ENCODE measurements around the gene ADCY1.
"Not testable (repeated sequence)": the region's sequence is repeated elsewhere in the genome, so short reads cannot be mapped to it uniquely, and the experiment has no call there.

The ADCY1 gene

GRCh38 chr7:45715471-45716352, 141.5 kb downstream of the ADCY1 start:
- DNase-seq: no peak

DNA sequence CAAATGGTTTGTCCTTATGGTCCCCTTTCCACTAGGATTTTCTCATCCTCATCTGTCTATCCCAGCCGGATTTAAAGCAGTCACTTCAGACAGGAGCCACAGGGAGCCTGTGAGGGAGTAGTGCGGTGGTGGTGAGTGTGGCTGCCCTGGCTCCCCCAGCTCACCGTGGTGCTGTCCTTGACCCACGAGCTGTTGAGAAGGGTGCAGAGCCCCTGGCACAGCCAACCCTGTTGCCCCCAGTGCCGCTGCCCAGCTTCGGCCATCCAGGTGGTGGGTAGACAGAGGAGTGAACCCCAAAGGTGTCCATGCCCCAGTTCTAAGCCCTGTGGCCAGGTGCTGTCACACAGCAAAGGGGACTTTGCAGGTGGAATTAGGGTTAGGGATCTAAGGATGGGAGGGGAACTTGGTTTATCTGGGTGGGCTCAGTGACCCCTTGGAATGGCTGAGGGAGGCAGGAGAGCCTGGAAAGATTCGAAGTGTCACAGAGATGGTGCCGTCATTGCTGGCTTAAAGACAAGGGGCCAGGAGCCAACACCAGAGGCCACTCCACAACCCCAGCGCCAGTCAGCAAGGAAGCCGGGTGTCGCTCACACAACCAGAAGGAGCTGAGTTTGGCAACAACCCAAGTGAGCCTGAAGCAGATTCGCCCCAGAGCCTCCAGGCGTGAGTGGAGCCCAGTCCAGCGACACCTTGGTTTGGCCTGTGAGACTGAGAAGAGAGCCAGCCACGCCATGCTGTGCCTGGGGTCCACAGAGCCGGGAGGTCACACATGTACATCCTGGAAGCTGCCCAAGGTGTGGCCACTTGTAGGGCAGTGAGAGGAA, 142.4 kb downstream of the ADCY1 start:
- DNase-seq: no peak

DNA sequence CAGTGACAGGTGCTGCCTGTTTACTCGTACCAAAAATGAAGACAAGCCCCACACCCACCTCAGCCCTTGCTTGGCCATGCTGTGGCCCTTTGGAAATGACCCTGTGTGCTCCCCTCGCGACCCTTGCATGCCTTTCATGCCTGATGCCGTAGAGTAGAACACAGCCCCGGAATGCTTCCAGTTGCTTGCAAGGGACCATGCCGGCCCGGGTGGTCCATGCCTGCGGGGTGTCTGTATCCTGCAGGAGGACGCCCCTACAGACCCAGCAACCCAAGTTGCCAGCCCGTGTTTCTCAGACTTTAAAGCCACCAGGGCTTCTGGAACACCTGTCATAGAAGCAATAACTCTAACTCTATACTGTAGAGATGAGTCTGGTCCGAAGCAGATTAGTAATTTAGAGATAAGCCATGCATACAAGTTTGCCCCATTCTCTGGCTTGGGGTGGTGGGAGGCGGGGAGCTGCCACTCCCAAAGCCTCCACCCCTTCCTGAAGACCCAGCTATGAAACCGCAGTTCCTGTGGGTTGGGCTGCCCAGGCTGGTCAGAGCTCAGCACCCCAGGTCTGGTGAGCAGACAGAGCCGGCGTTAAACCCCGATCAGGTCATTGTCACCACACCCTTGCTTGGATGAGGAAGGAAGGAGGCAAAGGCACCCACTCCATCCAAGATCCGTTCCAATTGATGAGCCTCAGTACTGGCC, 143.5 kb downstream of the ADCY1 start:
- DNase-seq: no peak

DNA sequence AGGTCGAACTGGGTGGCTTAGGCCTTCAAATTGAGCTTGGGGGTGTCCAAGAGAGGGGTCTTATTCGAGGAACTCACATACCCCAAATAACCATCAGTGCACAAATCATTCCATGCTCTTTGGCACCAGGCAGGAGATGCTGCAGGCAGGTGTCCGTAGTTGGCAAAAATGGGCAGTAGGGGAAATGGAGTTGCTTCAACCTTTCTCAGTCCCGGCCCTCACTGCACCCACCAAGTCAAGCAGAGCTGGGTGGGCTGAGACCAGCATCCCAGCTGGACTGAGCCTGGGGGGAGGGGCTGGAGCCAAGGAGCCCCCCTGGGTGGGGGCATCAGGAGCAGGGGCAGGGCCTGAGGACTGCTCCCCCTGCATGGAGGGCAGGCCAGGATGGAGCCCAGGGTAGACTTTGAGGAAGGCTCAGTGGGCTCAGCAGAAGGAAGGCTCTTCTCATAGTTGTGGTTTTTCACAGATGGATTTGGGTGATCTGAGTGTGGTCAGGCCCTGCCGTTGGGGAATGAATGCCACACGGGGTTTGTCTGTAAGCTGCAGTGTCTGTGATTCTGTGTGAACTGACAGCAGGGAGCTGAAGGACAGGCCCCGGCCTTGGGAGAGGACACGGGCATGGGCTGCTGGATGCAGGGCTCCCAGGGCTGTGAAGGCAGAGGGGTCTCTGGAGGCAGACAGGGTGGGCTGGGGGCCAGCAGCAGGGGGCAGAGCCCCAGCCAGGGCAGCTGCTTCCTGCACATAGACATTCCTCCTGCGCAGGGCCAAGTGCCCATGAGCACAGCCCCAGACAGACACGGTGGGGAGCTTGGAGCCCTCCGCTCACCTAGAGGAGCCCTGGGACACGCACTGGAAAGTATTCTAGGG, 144.5 kb downstream of the ADCY1 start:
- no peak for DNase-seq

GRCh38 chr7:45720989-45721388, 146.8 kb downstream of the ADCY1 start:
- no peak for DNase-seq

DNA sequence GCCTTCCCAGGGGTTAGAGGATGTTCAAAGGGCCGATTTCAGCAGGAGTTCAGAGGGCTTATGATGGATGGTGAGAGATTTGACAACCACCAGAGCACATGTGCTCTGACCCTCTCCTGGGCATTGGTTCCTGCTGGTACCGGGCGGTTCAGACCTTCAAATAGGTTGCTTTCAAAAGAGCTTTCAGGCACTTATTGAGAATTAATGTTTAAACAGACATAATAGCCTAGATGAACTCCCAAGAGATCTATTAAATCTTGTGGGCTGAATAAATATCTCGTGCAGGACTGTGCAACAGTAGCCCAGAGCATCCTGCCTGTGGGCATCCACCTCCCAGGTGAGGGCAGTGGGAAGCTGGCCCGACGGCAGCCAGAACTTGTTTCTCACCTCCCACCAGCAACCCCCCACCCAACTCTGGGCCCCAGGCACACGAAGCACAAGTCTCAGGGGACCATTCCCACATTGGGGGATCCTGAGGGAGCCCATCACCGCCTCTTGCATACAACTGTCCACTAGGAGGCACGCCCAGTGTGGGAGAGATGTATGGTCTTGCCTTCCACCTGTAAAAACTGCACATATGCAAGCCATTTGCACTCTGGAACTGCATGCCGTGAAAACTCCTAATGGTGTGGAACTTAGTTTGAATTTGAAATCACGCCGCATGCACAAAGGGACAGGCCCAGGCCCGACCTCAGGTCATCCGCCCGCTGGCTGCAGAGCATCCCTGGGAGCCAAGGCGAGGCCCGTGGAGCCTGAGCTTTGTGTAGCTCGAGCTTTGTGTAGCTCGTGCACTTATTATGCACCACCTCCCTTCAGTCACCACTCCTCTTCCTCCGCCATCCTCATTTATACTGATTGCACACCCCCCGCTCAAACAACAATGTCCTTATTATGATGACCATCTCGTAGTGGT, 147.8 kb downstream of the ADCY1 start:
- DNase-seq: no peak

DNA sequence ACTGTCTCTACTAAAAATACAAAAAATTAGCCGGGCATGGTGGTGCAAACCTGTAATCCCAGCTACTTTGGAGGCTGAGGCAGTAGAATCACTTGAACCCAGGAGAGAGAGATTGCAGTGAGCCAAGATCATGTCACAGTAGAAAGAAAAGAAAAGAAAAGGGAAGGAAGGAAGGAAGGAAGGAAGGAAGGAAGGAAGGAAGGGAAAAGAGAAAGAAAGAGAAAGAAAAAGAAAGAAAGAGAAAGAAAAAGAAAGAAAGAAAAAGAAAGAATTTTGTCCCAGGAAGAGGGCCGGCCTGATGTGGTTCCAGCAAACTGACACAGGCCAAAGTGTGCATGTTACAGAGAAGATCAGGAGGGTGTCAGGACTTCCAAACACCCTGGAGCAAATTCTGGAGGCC, 151.1 kb downstream of the ADCY1 start:
- not testable (repeated sequence) for DNase-seq

DNA sequence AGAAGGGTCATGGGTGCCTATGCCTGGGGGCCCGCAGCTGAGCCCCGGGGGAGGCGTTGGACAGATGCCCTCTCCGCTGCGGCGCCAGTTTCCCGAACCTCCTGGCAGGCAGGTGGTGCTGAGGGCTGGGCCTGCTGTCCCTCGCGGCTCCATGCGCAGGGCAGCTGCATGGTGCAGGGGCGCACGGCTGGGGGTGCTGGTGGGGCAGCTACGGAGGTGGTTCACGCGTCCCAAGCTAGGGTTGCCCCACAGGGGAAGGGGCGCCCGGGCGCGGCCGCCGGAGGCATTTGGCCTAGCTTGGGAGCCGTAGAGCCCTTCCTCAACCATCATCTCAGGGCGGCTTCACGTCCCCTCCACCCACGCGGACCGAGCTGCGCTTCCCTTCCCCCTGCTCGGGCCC, 152.7 kb downstream of the ADCY1 start:
- DNase-seq: no peak

GRCh38 chr7:45731692-45732443, 157.7 kb downstream of the ADCY1 start:
- DNase-seq: not testable (repeated sequence)

GRCh38 chr7:45738920-45739319, 164.8 kb downstream of the ADCY1 start:
- DNase-seq: not testable (repeated sequence)

DNA sequence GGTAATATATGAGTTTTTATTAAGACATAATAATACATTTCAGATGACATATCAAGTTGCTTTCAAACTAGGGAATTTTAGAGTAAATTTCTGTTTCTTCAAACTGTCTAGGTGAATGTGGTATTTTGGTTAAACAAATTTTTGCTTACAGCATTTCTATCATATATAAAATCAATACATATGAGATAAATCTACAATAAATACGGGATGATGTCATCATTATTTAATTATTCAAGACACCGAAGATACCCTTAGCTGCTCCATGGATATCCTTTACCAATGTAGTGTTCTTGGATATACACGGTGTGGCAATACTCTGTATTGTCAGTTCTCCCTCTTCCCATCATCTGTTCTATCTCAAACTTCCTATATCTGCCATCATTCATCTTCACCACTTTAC, 166.4 kb downstream of the ADCY1 start:
- not testable (repeated sequence) for DNase-seq

DNA sequence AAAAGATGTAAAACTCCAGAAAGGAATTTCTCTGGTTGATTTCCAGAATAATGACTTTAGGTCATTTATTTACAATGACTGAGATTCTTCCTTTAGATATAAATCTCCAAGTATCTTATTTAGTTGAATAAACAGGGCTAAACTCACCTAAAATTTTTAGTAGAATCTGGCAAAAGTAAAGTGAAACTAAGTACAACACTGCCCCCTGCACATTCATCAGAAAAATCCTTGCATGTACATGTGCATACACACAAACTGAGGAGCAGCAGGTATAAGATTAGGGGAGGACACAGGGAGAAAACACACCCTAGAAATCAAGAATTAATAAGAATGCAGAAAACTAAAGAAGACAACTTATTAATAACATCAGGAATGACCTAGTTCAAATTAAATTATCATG, 174.8 kb downstream of the ADCY1 start:
- DNase-seq: peak; percentile 19 to 47

DNA sequence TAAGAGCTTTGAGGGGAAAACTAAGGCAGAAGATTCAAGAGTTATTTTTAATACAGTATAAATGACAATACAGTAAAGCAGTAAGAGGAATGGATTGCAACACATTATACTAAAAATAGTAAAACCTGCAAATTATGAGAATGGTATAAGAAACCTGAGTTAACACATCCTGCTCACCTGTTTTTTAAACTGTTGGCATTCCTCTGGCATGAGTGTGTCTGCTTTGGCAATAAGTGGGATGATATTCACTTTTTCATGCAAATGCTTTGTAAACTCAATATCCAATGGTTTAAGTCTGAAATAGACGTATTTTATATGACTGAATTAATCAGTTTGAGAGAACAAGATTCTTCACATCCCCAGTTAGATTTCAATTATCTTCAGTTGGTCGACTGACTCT, 177.2 kb downstream of the ADCY1 start:
- DNase-seq: not testable (repeated sequence)

DNA sequence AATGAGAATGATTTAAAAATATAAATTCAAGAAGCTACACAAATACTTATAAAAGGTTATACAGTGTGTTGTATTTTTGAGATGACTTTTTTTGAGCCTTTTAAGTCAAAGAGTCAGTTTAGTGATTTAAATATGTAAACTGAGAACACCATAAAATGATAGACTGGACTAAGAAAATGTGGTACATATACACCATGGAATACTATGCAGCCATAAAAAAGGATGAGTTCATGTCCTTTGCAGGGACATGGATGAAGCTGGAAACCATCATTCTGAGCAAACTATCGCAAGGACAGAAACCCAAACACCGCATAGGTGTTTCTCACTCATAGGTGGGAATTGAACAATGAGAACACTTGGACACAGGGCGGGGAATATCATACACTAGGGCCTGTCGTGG, 182.2 kb downstream of the ADCY1 start:
- DNase-seq: not testable (repeated sequence)

GRCh38 chr7:45756757-45757156, 182.6 kb downstream of the ADCY1 start:
- not testable (repeated sequence) for DNase-seq

GRCh38 chr7:45759464-45759863, 185.3 kb downstream of the ADCY1 start:
- DNase-seq: not testable (repeated sequence)

GRCh38 chr7:45761545-45762205, 187.5 kb downstream of the ADCY1 start:
- DNase-seq: not testable (repeated sequence)

DNA sequence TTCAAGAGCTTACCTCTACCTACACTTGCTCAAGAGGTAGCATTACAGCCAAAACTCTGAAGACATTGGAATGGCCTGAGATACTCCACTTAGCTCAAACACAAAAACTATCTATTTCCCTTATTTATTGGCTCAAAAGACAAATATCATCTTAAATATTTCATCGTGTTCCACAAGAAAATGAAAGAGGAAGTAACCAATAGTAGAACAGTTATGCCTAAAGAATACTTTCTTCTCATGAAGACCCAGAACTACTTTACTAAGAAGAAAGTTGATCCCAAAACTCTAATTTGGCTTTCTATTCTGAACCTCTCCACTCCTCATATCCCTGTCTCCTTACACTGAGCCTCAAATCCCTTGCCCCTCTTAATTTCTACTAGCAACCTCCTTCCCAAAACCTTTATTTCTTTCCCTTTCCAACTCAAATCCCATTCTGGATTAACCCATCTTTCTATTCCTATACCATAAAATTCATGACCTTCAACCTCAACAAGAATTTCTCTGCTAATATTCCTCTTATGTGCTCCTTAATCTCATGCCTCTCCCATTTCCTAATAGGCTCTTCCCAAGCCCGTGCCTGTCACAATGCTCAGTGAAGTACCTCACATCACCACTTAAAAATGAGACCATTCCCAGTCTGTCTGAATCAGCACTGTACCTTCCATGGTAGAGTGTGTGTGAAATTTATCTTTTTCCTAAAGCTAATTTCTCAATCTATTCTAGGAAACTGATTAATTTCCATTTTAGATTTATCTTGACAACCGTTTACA, 188.2 kb downstream of the ADCY1 start:
- DNase-seq: peak; percentile 9 to 18

Measured in Kasumi-1 (cell line).